GM23248 (cell line): Measurements from ENCODE around the gene RGCC.

Experiments used
- EZH2 ChIP-seq: fragments of 200-600 bp; sonication (generic); IDR thresholded peaks from 2 replicates; pipeline ENCODE4 v1.6.1; 2018; ENCODE audit warnings: antibody characterized with exemption, mild to moderate bottlenecking; ENCODE audit not compliant: insufficient read depth, poor library complexity, severe bottlenecking
- EZH2phosphoT487 ChIP-seq: fragments of 200-600 bp; sonication (generic); IDR thresholded peaks from 2 replicates; pipeline ENCODE4 v1.6.1; 2018; ENCODE audit warnings: antibody characterized with exemption, moderate library complexity, mild to moderate bottlenecking, low read depth; ENCODE audit not compliant: insufficient read depth

GRCh38 chr13:41411060-41411459 lies 46.3 kb upstream of the RGCC start:
- TF ChIP-seq EZH2phosphoT487 (no peak), EZH2 (no peak)
